ENCODE results near the gene NSUN5.

DNA sequence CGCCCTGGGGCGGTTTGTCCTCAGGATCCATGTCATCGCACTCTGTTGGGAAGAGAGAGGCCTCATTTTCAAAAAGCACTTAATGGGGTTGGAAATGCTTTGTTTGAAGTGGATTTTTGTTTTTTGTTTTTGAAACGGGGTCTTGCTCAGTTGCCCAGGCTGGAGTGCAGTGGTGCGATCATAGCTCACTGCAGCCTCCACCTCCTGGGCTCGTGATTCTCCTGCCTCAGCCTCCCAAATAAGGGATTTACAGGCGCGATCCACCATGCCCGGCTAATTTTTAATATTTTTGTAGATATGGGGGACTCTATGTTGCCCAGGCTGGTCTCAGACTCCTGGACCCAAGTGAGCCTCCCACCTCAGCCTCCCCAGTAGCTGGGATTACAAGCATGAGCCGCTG lies 20.1 kb upstream of the NSUN5 start:
- TF ChIP-seq, protein P1, sequence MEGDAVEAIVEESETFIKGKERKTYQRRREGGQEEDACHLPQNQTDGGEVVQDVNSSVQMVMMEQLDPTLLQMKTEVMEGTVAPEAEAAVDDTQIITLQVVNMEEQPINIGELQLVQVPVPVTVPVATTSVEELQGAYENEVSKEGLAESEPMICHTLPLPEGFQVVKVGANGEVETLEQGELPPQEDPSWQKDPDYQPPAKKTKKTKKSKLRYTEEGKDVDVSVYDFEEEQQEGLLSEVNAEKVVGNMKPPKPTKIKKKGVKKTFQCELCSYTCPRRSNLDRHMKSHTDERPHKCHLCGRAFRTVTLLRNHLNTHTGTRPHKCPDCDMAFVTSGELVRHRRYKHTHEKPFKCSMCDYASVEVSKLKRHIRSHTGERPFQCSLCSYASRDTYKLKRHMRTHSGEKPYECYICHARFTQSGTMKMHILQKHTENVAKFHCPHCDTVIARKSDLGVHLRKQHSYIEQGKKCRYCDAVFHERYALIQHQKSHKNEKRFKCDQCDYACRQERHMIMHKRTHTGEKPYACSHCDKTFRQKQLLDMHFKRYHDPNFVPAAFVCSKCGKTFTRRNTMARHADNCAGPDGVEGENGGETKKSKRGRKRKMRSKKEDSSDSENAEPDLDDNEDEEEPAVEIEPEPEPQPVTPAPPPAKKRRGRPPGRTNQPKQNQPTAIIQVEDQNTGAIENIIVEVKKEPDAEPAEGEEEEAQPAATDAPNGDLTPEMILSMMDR (IDR thresholded peaks at IDR 0.05): no peak
- TF ChIP-seq POLR2A (IDR thresholded peaks at IDR 0.05) (no peak), POLR2AphosphoS5 (IDR thresholded peaks at IDR 0.05) (no peak), EP300 (IDR thresholded peaks at IDR 0.05) (no peak)
